DND-41 (cell line): ENCODE results near the gene SMPD3.

Experiments
- EZH2 ChIP-seq: IDR thresholded peaks from 3 replicates; pipeline ENCODE4 v1.6.1; 2012; ENCODE audit warnings: borderline replicate concordance, low read depth, mild to moderate bottlenecking, moderate library complexity, low read length, inconsistent platforms; ENCODE audit not compliant: severe bottlenecking
- TF ChIP-seq, protein P1 (sequence below): IDR thresholded peaks from 2 replicates; pipeline ENCODE4 v1.5.1; 2012; ENCODE audit warnings: borderline replicate concordance, low read length, moderate library complexity, mild to moderate bottlenecking; ENCODE audit not compliant: poor library complexity, severe bottlenecking; ENCODE audit errors: extremely low read depth

DNA sequence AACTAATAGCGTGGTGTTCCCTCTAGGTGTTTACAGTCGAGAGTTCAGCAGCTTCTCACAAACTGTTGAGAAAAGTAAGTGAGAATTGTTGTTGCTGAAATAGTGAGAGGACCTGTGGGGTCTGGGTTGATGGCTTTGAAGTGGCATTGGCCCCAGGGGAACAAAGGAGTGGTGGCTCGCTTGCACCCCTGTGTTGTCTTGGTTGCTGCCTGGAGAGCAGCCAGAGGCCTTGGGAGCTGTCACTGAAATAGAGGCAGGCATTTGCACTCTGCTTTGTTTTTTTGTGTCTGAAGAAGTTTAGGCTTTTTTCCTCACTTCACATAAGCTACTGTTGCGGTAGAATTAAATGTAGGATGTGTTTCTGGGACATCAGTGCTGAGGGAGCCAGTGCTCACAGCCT lies 100.7 kb downstream of the SMPD3 start:
- TF ChIP-seq, protein P1, sequence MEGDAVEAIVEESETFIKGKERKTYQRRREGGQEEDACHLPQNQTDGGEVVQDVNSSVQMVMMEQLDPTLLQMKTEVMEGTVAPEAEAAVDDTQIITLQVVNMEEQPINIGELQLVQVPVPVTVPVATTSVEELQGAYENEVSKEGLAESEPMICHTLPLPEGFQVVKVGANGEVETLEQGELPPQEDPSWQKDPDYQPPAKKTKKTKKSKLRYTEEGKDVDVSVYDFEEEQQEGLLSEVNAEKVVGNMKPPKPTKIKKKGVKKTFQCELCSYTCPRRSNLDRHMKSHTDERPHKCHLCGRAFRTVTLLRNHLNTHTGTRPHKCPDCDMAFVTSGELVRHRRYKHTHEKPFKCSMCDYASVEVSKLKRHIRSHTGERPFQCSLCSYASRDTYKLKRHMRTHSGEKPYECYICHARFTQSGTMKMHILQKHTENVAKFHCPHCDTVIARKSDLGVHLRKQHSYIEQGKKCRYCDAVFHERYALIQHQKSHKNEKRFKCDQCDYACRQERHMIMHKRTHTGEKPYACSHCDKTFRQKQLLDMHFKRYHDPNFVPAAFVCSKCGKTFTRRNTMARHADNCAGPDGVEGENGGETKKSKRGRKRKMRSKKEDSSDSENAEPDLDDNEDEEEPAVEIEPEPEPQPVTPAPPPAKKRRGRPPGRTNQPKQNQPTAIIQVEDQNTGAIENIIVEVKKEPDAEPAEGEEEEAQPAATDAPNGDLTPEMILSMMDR, result no peak
- no peak for TF ChIP-seq EZH2
